Progenitor cell of endocrine pancreas (in vitro differentiated cells): ENCODE measurements around the gene ARSB. TPM values are rescaled to one million over a fixed set of nuclear protein-coding genes. Genes with fewer than 3 reads are reported as not detected.

ENCODE experiments used
- DNase-seq: peaks from one replicate; pipeline ENCODE4 v3.0.0; 2021; ENCODE audit warnings: low spot score; ENCODE audit not compliant: unreplicated experiment
- H3K27ac Mint-ChIP-seq: 2 replicates; pipeline ENCODE4 v1.8.0; 2021; ENCODE audit warnings: mild to moderate bottlenecking, moderate library complexity, mixed read lengths
- H3K27me3 Mint-ChIP-seq: 2 replicates; pipeline ENCODE4 v1.8.0; 2021; ENCODE audit warnings: mixed read lengths
- H3K36me3 Mint-ChIP-seq: 2 replicates; pipeline ENCODE4 v1.8.0; 2022; ENCODE audit warnings: mixed read lengths; ENCODE audit not compliant: insufficient read depth
- H3K4me1 Mint-ChIP-seq: 2 replicates; pipeline ENCODE4 v1.8.0; 2021; ENCODE audit warnings: low read depth, mixed read lengths
- H3K4me3 Mint-ChIP-seq: 2 replicates; pipeline ENCODE4 v1.8.0; 2021; ENCODE audit warnings: low read depth, mild to moderate bottlenecking, moderate library complexity, mixed read lengths
- H3K9me3 Mint-ChIP-seq: 2 replicates; pipeline ENCODE4 v1.8.0; 2021; ENCODE audit warnings: low read depth, mixed read lengths
- total RNA-seq: library from RNA; stranded (reverse); gene quantifications from 2 replicates; pipeline ENCODE4 v1.2.1, GENCODE V29; 2021
- TF ChIP-seq, protein P1 (sequence below): fragments of 200-600 bp; sonication (generic); IDR thresholded peaks from one replicate; pipeline ENCODE4 v1.5.0; 2021; ENCODE audit warnings: antibody characterized with exemption, mild to moderate bottlenecking; ENCODE audit not compliant: unreplicated experiment

ARSB gene
- total RNA-seq, 1 donor from 2014 or later = 17.7 TPM

DNA sequence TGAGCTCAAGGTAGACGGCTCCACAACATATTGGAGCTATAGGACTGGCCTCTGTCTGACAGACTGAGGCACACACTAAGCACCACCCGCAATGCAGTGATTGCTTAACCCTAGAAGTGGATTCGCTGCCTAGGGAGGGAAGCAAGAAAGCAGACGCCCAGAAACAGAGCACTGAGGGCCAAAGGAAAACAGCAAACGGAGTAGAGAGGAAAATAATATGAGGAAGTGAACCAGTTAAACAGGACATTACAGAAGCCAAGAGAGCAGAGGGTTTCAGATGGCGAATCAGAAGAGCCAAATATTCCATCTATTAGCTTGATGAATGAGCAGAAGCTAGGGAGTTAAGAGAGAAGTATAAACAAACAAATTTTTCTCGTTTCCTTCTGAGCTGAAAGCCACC is 197.3 kb downstream of the ARSB start:
- DNase-seq = no peak
- TF ChIP-seq, protein P1, sequence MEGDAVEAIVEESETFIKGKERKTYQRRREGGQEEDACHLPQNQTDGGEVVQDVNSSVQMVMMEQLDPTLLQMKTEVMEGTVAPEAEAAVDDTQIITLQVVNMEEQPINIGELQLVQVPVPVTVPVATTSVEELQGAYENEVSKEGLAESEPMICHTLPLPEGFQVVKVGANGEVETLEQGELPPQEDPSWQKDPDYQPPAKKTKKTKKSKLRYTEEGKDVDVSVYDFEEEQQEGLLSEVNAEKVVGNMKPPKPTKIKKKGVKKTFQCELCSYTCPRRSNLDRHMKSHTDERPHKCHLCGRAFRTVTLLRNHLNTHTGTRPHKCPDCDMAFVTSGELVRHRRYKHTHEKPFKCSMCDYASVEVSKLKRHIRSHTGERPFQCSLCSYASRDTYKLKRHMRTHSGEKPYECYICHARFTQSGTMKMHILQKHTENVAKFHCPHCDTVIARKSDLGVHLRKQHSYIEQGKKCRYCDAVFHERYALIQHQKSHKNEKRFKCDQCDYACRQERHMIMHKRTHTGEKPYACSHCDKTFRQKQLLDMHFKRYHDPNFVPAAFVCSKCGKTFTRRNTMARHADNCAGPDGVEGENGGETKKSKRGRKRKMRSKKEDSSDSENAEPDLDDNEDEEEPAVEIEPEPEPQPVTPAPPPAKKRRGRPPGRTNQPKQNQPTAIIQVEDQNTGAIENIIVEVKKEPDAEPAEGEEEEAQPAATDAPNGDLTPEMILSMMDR = no peak
- no peak overlapping the region for H3K4me3 Mint-ChIP-seq
- peaks cover 7% of the 10 kb centered on the region for H3K4me1 Mint-ChIP-seq
- H3K27me3 Mint-ChIP-seq = no peaks in the 10 kb centered on the region
- H3K9me3 Mint-ChIP-seq = peaks cover 3% of the 10 kb centered on the region
- no peak overlapping the region for H3K27ac Mint-ChIP-seq
- peaks cover 3% of the 10 kb centered on the region for H3K36me3 Mint-ChIP-seq

DNA sequence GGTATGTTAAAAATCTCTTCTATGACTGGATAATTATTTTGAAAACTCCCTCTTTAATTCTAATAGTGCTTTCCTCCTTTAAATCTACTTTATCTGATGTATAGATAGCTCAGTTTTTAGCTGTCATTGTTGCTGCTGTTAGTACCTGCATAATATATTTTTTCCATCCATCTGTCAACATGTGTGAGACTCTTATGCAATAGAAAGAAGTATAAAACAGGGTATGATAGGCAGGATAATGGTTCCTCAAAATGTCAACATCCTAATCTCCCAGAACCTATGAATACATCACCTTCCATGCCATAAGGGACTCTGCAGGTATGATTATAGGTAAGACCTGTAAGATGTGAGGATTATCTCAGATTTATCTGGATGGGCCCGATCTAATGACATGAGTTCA is 199.7 kb downstream of the ARSB start:
- no peaks in the 10 kb centered on the region for H3K27me3 Mint-ChIP-seq
- DNase-seq = no peak
- H3K4me1 Mint-ChIP-seq = peaks cover 7% of the 10 kb centered on the region
- no peak overlapping the region for H3K4me3 Mint-ChIP-seq
- no peak overlapping the region for H3K27ac Mint-ChIP-seq
- peaks cover 3% of the 10 kb centered on the region for H3K9me3 Mint-ChIP-seq
- TF ChIP-seq, protein P1 = no peak
- peaks cover 3% of the 10 kb centered on the region for H3K36me3 Mint-ChIP-seq

GRCh38 chr5:78783434-78784130 is 201.5 kb downstream of the ARSB start:
- Mint-ChIP-seq H3K27me3 (no peaks in the 10 kb centered on the region), H3K9me3 (peaks cover 3% of the 10 kb centered on the region), H3K4me3 (no peak overlapping the region), H3K4me1 (peaks cover 7% of the 10 kb centered on the region), H3K27ac (no peak overlapping the region), H3K36me3 (peaks cover 5% of the 10 kb centered on the region)
- no peak for DNase-seq
- TF ChIP-seq, protein P1 = no peak

DNA sequence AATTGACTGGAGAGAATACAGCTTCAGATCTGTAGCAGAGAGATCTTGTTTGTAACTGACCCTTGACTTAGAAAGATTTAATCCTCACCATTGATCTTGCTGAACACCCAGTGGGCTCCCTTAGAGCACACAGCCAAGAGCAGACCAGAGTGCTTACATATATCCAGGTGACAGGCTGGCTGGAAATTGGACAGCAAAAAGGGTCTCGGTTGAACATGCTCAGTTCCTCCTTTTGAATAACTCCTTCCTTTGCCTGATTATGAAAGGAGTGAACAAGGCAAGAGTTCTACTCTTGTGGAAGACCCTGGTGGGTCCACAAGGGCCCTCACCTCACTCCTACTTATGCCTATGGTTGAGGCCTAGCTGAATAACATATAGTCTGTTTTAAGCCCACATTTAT is 202.4 kb downstream of the ARSB start:
- no peak for DNase-seq
- H3K36me3 Mint-ChIP-seq = peaks cover 5% of the 10 kb centered on the region
- no peak overlapping the region for H3K27ac Mint-ChIP-seq
- no peaks in the 10 kb centered on the region for H3K27me3 Mint-ChIP-seq
- TF ChIP-seq, protein P1 = no peak
- peaks cover 3% of the 10 kb centered on the region for H3K9me3 Mint-ChIP-seq
- H3K4me3 Mint-ChIP-seq = no peak overlapping the region
- peaks cover 4% of the 10 kb centered on the region for H3K4me1 Mint-ChIP-seq

GRCh38 chr5:78781611-78782286 is 203.4 kb downstream of the ARSB start:
- Mint-ChIP-seq H3K36me3 (peaks cover 5% of the 10 kb centered on the region), H3K9me3 (peaks cover 3% of the 10 kb centered on the region), H3K4me3 (no peak overlapping the region), H3K27ac (no peak overlapping the region), H3K27me3 (no peaks in the 10 kb centered on the region), H3K4me1 (no peaks in the 10 kb centered on the region)
- no peak for DNase-seq
- TF ChIP-seq, protein P1 = no peak
